ENCODE measurements around the gene TAS1R2.

The TAS1R2 gene

GRCh38 chr1:18879215-18879790 is 19.8 kb upstream of the TAS1R2 start:
- no peaks in the 10 kb centered on the region for H3K4me1 ChIP-seq
- H3K4me2 ChIP-seq (ENCODE audit: low read length) = no peak overlapping the region
- TF ChIP-seq, protein P1, sequence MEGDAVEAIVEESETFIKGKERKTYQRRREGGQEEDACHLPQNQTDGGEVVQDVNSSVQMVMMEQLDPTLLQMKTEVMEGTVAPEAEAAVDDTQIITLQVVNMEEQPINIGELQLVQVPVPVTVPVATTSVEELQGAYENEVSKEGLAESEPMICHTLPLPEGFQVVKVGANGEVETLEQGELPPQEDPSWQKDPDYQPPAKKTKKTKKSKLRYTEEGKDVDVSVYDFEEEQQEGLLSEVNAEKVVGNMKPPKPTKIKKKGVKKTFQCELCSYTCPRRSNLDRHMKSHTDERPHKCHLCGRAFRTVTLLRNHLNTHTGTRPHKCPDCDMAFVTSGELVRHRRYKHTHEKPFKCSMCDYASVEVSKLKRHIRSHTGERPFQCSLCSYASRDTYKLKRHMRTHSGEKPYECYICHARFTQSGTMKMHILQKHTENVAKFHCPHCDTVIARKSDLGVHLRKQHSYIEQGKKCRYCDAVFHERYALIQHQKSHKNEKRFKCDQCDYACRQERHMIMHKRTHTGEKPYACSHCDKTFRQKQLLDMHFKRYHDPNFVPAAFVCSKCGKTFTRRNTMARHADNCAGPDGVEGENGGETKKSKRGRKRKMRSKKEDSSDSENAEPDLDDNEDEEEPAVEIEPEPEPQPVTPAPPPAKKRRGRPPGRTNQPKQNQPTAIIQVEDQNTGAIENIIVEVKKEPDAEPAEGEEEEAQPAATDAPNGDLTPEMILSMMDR (IDR thresholded peaks at IDR 0.05) = no peak
- no peaks in the 10 kb centered on the region for H3K9me3 ChIP-seq (ENCODE audit: control insufficient read depth, low read length)
- no peaks in the 10 kb centered on the region for H3K79me2 ChIP-seq
- H2AFZ ChIP-seq = no peak overlapping the region
- H3K27ac ChIP-seq = no peak overlapping the region
- H3K4me3 ChIP-seq (ENCODE audit: low read depth, low read length) = no peak overlapping the region
- H3K9ac ChIP-seq = no peak overlapping the region
- H3K36me3 ChIP-seq (ENCODE audit: control insufficient read depth, insufficient read depth, low read length) = no peaks in the 10 kb centered on the region
- H3K27me3 ChIP-seq (ENCODE audit: control insufficient read depth, insufficient read depth, low read length) = no peaks in the 10 kb centered on the region

GRCh38 chr1:18878538-18879214 is 19.2 kb upstream of the TAS1R2 start:
- H3K9me3 ChIP-seq (ENCODE audit: control insufficient read depth, low read length) = no peaks in the 10 kb centered on the region
- H3K36me3 ChIP-seq (ENCODE audit: control insufficient read depth, insufficient read depth, low read length) = no peaks in the 10 kb centered on the region
- H3K27me3 ChIP-seq (ENCODE audit: control insufficient read depth, insufficient read depth, low read length) = no peaks in the 10 kb centered on the region
- H2AFZ ChIP-seq = no peak overlapping the region
- H3K9ac ChIP-seq = no peak overlapping the region
- TF ChIP-seq, protein P1 (IDR thresholded peaks at IDR 0.05) = no peak
- no peak overlapping the region for H3K4me3 ChIP-seq (ENCODE audit: low read depth, low read length)
- no peaks in the 10 kb centered on the region for H3K4me1 ChIP-seq
- H3K4me2 ChIP-seq (ENCODE audit: low read length) = no peak overlapping the region
- H3K27ac ChIP-seq = no peak overlapping the region
- H3K79me2 ChIP-seq = no peaks in the 10 kb centered on the region

DNA sequence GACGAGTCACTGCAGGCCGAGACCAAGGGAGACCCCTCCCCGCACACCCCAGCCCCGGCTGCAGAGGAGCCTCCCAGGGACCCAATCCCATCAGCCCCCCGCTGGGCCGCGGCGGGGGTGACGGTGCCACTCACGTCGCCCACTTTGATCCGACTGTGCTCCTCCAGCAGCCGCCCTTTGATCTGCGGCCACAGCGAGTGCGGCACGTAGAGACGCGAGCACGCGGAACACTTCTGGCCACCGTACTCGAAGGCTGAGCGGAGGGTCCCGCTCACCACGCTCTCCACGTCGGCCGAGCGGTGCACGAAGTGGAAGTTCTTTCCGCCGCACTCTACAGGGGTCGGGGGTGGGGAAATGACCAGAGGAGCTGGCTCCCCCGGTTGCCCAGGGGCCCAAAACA is 17.8 kb upstream of the TAS1R2 start:
- H3K27me3 ChIP-seq (ENCODE audit: control insufficient read depth, insufficient read depth, low read length) = no peaks in the 10 kb centered on the region
- TF ChIP-seq, protein P1 (IDR thresholded peaks at IDR 0.05) = no peak
- H3K79me2 ChIP-seq = no peaks in the 10 kb centered on the region
- no peaks in the 10 kb centered on the region for H3K9me3 ChIP-seq (ENCODE audit: control insufficient read depth, low read length)
- no peak overlapping the region for H3K4me3 ChIP-seq (ENCODE audit: low read depth, low read length)
- no peaks in the 10 kb centered on the region for H3K4me1 ChIP-seq
- no peak overlapping the region for H3K9ac ChIP-seq
- no peak overlapping the region for H2AFZ ChIP-seq
- H3K4me2 ChIP-seq (ENCODE audit: low read length) = no peak overlapping the region
- H3K36me3 ChIP-seq (ENCODE audit: control insufficient read depth, insufficient read depth, low read length) = no peaks in the 10 kb centered on the region
- no peak overlapping the region for H3K27ac ChIP-seq

- TF ChIP-seq, protein P1 (IDR thresholded peaks at IDR 0.05) = no peak
- Histone ChIP-seq H3K27me3 (ENCODE audit: control insufficient read depth, insufficient read depth, low read length) (no peaks in the 10 kb centered on the region), H3K9ac (no peak overlapping the region), H3K4me3 (ENCODE audit: low read depth, low read length) (no peak overlapping the region), H3K4me2 (ENCODE audit: low read length) (no peak overlapping the region), H3K9me3 (ENCODE audit: control insufficient read depth, low read length) (no peaks in the 10 kb centered on the region), H3K27ac (no peak overlapping the region), H2AFZ (no peak overlapping the region), H3K36me3 (ENCODE audit: control insufficient read depth, insufficient read depth, low read length) (no peaks in the 10 kb centered on the region), H3K79me2 (no peaks in the 10 kb centered on the region), H3K4me1 (no peaks in the 10 kb centered on the region)
These were observed 16.8 kb upstream of the TAS1R2 start for GRCh38 chr1:18876210-18876609.

- Histone ChIP-seq H3K27ac (no peak overlapping the region), H3K79me2 (no peaks in the 10 kb centered on the region), H3K4me2 (ENCODE audit: low read length) (no peak overlapping the region), H3K4me1 (no peaks in the 10 kb centered on the region), H3K9ac (no peak overlapping the region), H3K9me3 (ENCODE audit: control insufficient read depth, low read length) (no peaks in the 10 kb centered on the region), H2AFZ (no peak overlapping the region), H3K4me3 (ENCODE audit: low read depth, low read length) (no peak overlapping the region), H3K27me3 (ENCODE audit: control insufficient read depth, insufficient read depth, low read length) (no peaks in the 10 kb centered on the region), H3K36me3 (ENCODE audit: control insufficient read depth, insufficient read depth, low read length) (no peaks in the 10 kb centered on the region)
- TF ChIP-seq, protein P1 (IDR thresholded peaks at IDR 0.05) = no peak
These were observed 16.3 kb upstream of the TAS1R2 start for GRCh38 chr1:18875796-18876128.

Data from parathyroid adenoma (tissue), 2 donors.